Karpas-422 (cell line): Measurements from ENCODE around the gene SEC14L3. TPM values are rescaled to one million over a fixed set of nuclear protein-coding genes. Genes with fewer than 3 reads are reported as not detected.

Source experiments
- DNase-seq: peaks from one replicate; pipeline ENCODE4 v3.0.0-alpha.2; 2015
- H2AFZ ChIP-seq: fragments of 200-600 bp; sonication (generic); 2 replicates; pipeline ENCODE4 v1.6.1; 2014; ENCODE audit warnings: antibody characterized with exemption, low read length, mixed read lengths
- H3K27ac ChIP-seq: fragments of 200-600 bp; sonication (generic); 2 replicates; pipeline ENCODE4 v1.5.1; 2014; ENCODE audit warnings: mild to moderate bottlenecking, low read length, moderate library complexity
- H3K27me3 ChIP-seq: fragments of 200-600 bp; sonication (generic); 2 replicates; pipeline ENCODE4 v1.6.1; 2014; ENCODE audit warnings: low read length, mixed read lengths
- H3K36me3 ChIP-seq: fragments of 200-600 bp; sonication (generic); 2 replicates; pipeline ENCODE4 v1.6.1; 2014; ENCODE audit warnings: low read length, mixed read lengths; ENCODE audit not compliant: insufficient read depth
- H3K4me1 ChIP-seq: fragments of 200-600 bp; sonication (generic); 2 replicates; pipeline ENCODE4 v1.6.1; 2014; ENCODE audit warnings: mild to moderate bottlenecking, low read length, mixed read lengths
- H3K4me2 ChIP-seq: fragments of 200-600 bp; sonication (generic); 2 replicates; pipeline ENCODE4 v1.6.1; 2014; ENCODE audit warnings: low read length, low read depth, mild to moderate bottlenecking; ENCODE audit not compliant: poor library complexity, severe bottlenecking
- H3K4me3 ChIP-seq: fragments of 200-600 bp; sonication (generic); 2 replicates; pipeline ENCODE4 v1.5.1; 2014; ENCODE audit warnings: mild to moderate bottlenecking, antibody characterized with exemption, low read length, mixed read lengths
- H3K79me2 ChIP-seq: fragments of 200-600 bp; sonication (generic); 2 replicates; pipeline ENCODE4 v1.6.1; 2014; ENCODE audit warnings: mild to moderate bottlenecking, low read length, mixed read lengths
- H3K9ac ChIP-seq: fragments of 200-600 bp; sonication (generic); 2 replicates; pipeline ENCODE4 v1.6.0; 2014; ENCODE audit warnings: low read length
- H3K9me2 ChIP-seq: fragments of 200-600 bp; sonication (generic), shearing (Covaris generic); replicated peaks from 2 replicates; pipeline ENCODE4 v1.6.0; 2014; ENCODE audit warnings: mild to moderate bottlenecking, low read length, moderate library complexity; ENCODE audit not compliant: insufficient read depth
- H3K9me3 ChIP-seq: fragments of 300-700, 200-600 bp; sonication (generic); 2 replicates; pipeline ENCODE4 v1.6.1; 2014; ENCODE audit warnings: low read length, mixed read lengths
- H4K20me1 ChIP-seq: fragments of 200-600 bp; sonication (generic); 2 replicates; pipeline ENCODE4 v1.6.1; 2014; ENCODE audit warnings: mild to moderate bottlenecking, antibody characterized with exemption, low read length, low read depth; ENCODE audit not compliant: insufficient read depth
- total RNA-seq: library from RNA; depleted of rRNA; stranded (reverse); fragments of >200 nt; shearing (Covaris generic); gene quantifications from 2 replicates; pipeline ENCODE4 v1.2.3, GENCODE V29; 2014; ENCODE audit warnings: low replicate concordance

SEC14L3 gene
- total RNA-seq, 1 experiment from 2014 or later: not detected

DNA sequence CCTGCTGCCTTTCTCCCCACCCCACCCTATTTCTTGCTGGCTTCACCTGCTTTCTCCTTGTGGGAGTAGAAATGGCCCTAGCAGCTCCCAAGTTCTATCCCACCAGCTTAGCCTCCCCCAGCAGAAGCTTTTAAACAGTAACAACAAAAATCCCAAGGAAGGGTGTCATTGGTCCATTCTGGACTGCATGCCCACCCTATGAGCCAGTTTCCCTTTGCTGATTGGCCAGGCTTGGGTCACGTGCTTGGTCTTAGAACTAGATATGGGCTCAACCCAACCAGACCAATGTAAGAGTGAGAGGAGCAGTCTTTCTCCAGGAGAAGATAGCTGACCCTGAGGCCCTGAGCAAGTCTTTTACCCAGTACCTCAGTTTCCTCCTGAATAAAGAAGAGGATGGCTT is 43.9 kb downstream of the SEC14L3 start:
- no peak overlapping the region for H3K4me2 ChIP-seq
- no peaks in the 10 kb centered on the region for H4K20me1 ChIP-seq
- H3K27ac ChIP-seq: no peak overlapping the region
- no peaks in the 10 kb centered on the region for H3K9me2 ChIP-seq
- H3K9ac ChIP-seq: no peak overlapping the region
- H3K9me3 ChIP-seq: no peaks in the 10 kb centered on the region
- peak; percentile 66 for DNase-seq
- H3K4me1 ChIP-seq: peaks cover 23% of the 10 kb centered on the region
- peaks cover 34% of the 10 kb centered on the region for H3K79me2 ChIP-seq
- no peak overlapping the region for H2AFZ ChIP-seq
- no peaks in the 10 kb centered on the region for H3K27me3 ChIP-seq
- peaks cover 15% of the 10 kb centered on the region for H3K36me3 ChIP-seq
- H3K4me3 ChIP-seq: no peak overlapping the region

DNA sequence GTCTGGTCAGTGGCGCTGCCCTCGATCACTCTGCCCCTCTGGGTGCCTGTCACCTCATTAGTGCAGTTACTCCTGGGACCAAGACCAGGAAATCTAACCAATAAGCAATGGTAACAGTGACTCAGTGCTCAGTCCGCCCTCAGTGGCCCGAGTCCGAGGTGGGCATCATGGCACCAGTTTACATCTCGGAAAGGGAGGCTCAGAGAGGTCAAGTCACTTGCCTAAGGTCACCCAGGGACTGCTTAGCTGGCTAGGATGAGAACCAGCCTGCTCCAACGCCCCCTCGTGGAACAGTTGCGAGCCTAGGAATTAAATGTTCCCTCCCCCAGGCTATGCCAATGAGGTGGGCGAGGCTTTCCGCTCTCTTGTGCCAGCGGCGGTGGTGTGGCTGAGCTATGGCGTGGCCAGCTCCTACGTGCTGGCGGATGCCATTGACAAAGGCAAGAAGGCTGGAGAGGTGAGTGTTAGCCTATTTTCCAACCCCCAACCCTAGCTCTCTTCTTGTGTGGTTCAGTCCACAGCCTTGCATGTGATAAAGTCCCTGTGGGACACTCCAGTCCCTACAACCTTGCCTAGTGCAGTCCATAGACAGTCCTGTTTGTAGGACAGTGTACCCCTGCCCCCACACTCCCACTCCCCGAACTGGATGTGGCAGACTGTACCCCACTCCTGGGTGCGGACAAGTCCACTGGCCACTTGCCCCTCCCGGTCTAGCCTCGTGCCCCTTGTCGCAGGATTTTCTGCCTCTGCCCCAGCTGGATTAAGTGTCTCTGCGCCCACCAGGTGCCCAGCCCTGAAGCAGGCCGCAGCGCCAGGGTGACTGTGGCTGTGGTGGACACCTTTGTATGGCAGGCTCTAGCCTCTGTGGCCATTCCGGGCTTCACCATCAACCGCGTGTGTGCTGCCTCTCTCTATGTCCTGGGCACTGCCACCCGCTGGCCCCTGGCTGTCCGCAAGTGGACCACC is 45.1 kb downstream of the SEC14L3 start:
- Histone ChIP-seq H3K9me2 (no peaks in the 10 kb centered on the region), H3K27ac (peak overlapping the region; percentile 78), H2AFZ (no peak overlapping the region; the same call in 1 of the 2 replicates), H3K36me3 (peaks cover 15% of the 10 kb centered on the region), H3K79me2 (peaks cover 46% of the 10 kb centered on the region), H3K4me1 (peaks cover 35% of the 10 kb centered on the region), H3K4me2 (peak overlapping the region; percentile 95), H3K9me3 (no peaks in the 10 kb centered on the region), H3K4me3 (peak overlapping the region; percentile 79), H4K20me1 (no peaks in the 10 kb centered on the region), H3K27me3 (no peaks in the 10 kb centered on the region), H3K9ac (peak overlapping the region; percentile 78)
- DNase-seq: peak; percentile 96

DNA sequence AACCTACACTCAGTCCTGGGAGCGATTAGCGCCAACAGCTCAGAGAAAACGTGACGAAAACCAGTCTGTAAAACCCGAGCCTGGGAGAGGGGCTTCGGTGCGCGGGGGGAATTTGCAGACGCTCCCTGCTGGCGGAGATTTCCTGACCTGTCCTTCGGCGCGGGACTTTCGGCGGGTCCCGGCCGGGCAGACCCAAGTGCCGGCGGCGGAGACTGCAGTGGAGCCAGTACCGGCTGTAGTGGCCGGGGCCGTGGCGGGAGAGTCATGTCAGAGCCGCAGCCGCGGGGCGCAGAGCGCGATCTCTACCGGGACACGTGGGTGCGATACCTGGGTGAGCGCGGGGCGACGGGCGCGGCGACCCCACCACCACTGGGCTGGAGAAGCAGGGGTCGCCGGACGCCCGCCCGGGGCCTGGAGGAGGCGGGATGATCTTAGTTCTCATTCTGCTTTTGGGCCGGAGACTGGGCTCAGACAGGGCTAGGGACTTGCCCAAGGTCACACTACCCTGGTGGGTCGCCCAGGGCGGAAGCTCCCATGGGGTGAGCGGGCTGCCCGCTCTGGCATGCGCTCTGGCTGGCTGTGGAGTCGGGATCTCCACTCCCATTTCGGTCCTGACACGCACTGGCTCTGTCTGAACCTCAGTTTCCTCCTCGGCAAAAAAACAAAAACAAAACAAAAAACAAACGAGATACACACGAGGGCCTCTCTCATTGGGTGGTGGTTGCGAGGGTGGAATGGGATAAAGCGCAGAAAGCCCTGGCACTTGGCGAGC is 46.0 kb downstream of the SEC14L3 start, which contains the start of gene MTFP1:
TSS of gene MTFP1 (plus strand) at position 153 of the 772 bp plus-strand sequence. CDS start at position 265, 112 bp downstream.
- peak; percentile 90 for DNase-seq
- H2AFZ ChIP-seq: peak within 1 kb of the TSS; percentile 84; the same call in 1 of the 2 replicates
- no peaks in the 10 kb centered on the region for H3K27me3 ChIP-seq
- H3K9ac ChIP-seq: peak within 1 kb of the TSS; percentile 78
- peak within 1 kb of the TSS; percentile 79 for H3K4me3 ChIP-seq
- no peaks in the 10 kb centered on the region for H3K9me2 ChIP-seq
- H3K4me2 ChIP-seq: peak within 1 kb of the TSS; percentile 95
- H3K9me3 ChIP-seq: no peaks in the 10 kb centered on the region
- peaks cover 43% of the 10 kb centered on the region for H3K4me1 ChIP-seq
- peaks cover 54% of the 10 kb centered on the region for H3K79me2 ChIP-seq
- peak within 1 kb of the TSS; percentile 78 for H3K27ac ChIP-seq
- no peaks in the 10 kb centered on the region for H4K20me1 ChIP-seq
- H3K36me3 ChIP-seq: peaks cover 19% of the 10 kb centered on the region

- Histone ChIP-seq H3K36me3 (peaks cover 23% of the 10 kb centered on the region), H3K4me3 (peak overlapping the region; percentile 79), H3K27me3 (no peaks in the 10 kb centered on the region), H3K4me2 (peak overlapping the region; percentile 95), H3K9me3 (no peaks in the 10 kb centered on the region), H3K4me1 (peaks cover 44% of the 10 kb centered on the region), H4K20me1 (no peaks in the 10 kb centered on the region), H2AFZ (peak overlapping the region; percentile 84; the same call in 1 of the 2 replicates), H3K9ac (peak overlapping the region; percentile 78), H3K9me2 (no peaks in the 10 kb centered on the region), H3K79me2 (peaks cover 58% of the 10 kb centered on the region), H3K27ac (peak overlapping the region; percentile 78)
- DNase-seq: no peak
Measured at GRCh38 chr22:30425327-30425615, 46.5 kb downstream of the SEC14L3 start.

- no peaks in the 10 kb centered on the region for H3K27me3 ChIP-seq
- H3K4me1 ChIP-seq: peaks cover 44% of the 10 kb centered on the region
- peak; percentile 70 for DNase-seq
- H3K9me2 ChIP-seq: no peaks in the 10 kb centered on the region
- H3K27ac ChIP-seq: peak overlapping the region; percentile 78
- H3K36me3 ChIP-seq: peaks cover 25% of the 10 kb centered on the region
- peak overlapping the region; percentile 65; the same call in 1 of the 2 replicates for H2AFZ ChIP-seq
- H4K20me1 ChIP-seq: no peaks in the 10 kb centered on the region
- H3K4me2 ChIP-seq: peak overlapping the region; percentile 95
- H3K9ac ChIP-seq: peak overlapping the region; percentile 78
- no peaks in the 10 kb centered on the region for H3K9me3 ChIP-seq
- peak overlapping the region; percentile 79 for H3K4me3 ChIP-seq
- H3K79me2 ChIP-seq: peaks cover 59% of the 10 kb centered on the region
Measured at GRCh38 chr22:30424534-30425326, 47.1 kb downstream of the SEC14L3 start.

DNA sequence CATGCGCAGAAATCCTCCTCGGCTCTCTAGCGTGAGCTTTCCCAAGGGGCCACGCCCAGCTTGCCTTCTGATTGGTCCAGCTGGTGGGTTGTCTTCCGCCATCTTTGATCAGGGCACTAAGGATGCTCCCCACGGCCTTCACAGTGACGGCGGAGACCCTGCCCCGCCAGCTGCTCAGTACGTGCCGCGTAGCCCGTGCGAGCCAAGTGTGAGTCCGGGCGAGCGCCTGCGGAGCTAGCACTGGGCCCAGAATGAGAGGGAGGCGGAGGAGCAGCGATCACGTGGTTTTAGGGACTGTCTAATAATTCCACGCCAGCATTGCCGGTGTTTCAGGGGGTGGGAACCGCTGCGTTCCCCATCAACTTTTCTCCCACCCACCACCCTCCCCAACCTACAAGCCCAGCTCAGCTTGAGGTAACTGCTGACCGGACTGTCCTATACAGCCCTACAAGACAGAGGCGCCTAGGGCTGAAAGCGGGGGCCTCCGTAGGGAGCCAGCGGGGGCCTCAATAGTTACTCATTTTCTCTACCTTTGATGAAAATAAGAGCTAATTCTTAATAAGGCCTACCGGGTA is 47.8 kb downstream of the SEC14L3 start:
- peaks cover 44% of the 10 kb centered on the region for H3K4me1 ChIP-seq

GRCh38 chr22:30423301-30423958 is 48.4 kb downstream of the SEC14L3 start:
- peak overlapping the region; percentile 86 for H3K27ac ChIP-seq
- peaks cover 44% of the 10 kb centered on the region for H3K4me1 ChIP-seq
- H2AFZ ChIP-seq: no peak overlapping the region
- H3K4me2 ChIP-seq: peak overlapping the region; percentile 89
- no peaks in the 10 kb centered on the region for H3K9me3 ChIP-seq
- H3K79me2 ChIP-seq: peaks cover 59% of the 10 kb centered on the region
- peak overlapping the region; percentile 82 for H3K9ac ChIP-seq
- H3K9me2 ChIP-seq: no peaks in the 10 kb centered on the region
- H4K20me1 ChIP-seq: no peaks in the 10 kb centered on the region
- peaks cover 30% of the 10 kb centered on the region for H3K36me3 ChIP-seq
- H3K27me3 ChIP-seq: no peaks in the 10 kb centered on the region
- no peak for DNase-seq
- peak overlapping the region; percentile 76 for H3K4me3 ChIP-seq

More for the DNA sequence above, 47.8 kb downstream of the SEC14L3 start:
- H3K9ac ChIP-seq: peak overlapping the region; percentile 82
- peak overlapping the region; percentile 86 for H3K27ac ChIP-seq
- peak overlapping the region; percentile 65; the same call in 1 of the 2 replicates for H2AFZ ChIP-seq
- H4K20me1 ChIP-seq: no peaks in the 10 kb centered on the region
- peak; percentile 100 for DNase-seq
- peak overlapping the region; percentile 95 for H3K4me2 ChIP-seq
- peaks cover 25% of the 10 kb centered on the region for H3K36me3 ChIP-seq
- H3K4me3 ChIP-seq: peak overlapping the region; percentile 79
- H3K9me2 ChIP-seq: no peaks in the 10 kb centered on the region
- peaks cover 59% of the 10 kb centered on the region for H3K79me2 ChIP-seq
- no peaks in the 10 kb centered on the region for H3K27me3 ChIP-seq
- no peaks in the 10 kb centered on the region for H3K9me3 ChIP-seq
